OCI-LY7 (cell line): ENCODE data around the gene TBC1D10A.

Experiments
- EZH2phosphoT487 ChIP-seq: fragments of 200-600 bp; sonication (generic); IDR thresholded peaks from 2 replicates; pipeline ENCODE4 v1.6.1; 2018; ENCODE audit warnings: low read depth, borderline replicate concordance, mild to moderate bottlenecking, mixed run types, antibody characterized with exemption, low read length, moderate library complexity, mixed read lengths
- TF ChIP-seq, protein P1 (sequence below): fragments of 200-600 bp; sonication (generic); conservative IDR thresholded peaks from 2 replicates; pipeline ENCODE4 v1.5.1; 2014; ENCODE audit warnings: mild to moderate bottlenecking, antibody characterized with exemption, low read length, moderate library complexity, mixed read lengths

DNA sequence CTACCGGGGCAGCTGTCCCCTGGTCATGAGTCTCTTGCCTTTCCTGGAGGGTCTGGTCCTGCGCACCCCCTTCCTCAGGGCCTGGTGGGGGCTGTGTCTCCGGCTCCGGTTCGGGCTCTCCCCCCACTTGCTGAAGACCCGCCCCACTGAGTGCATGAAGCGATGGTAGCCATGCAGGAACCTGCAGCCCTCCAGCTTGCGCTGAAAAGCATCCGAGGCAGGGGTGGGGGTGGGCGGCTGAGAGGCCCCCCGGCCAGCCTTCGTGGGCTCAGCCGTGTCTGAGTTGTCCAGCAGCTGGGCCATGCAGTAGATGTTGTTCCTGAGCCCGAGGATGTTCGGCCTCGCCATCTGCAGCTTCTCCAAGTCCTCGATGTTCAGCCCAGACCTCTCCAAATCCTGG is 62.9 kb downstream of the TBC1D10A start:
- TF ChIP-seq, protein P1, sequence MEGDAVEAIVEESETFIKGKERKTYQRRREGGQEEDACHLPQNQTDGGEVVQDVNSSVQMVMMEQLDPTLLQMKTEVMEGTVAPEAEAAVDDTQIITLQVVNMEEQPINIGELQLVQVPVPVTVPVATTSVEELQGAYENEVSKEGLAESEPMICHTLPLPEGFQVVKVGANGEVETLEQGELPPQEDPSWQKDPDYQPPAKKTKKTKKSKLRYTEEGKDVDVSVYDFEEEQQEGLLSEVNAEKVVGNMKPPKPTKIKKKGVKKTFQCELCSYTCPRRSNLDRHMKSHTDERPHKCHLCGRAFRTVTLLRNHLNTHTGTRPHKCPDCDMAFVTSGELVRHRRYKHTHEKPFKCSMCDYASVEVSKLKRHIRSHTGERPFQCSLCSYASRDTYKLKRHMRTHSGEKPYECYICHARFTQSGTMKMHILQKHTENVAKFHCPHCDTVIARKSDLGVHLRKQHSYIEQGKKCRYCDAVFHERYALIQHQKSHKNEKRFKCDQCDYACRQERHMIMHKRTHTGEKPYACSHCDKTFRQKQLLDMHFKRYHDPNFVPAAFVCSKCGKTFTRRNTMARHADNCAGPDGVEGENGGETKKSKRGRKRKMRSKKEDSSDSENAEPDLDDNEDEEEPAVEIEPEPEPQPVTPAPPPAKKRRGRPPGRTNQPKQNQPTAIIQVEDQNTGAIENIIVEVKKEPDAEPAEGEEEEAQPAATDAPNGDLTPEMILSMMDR = no peak
- TF ChIP-seq EZH2phosphoT487 = no peak
